GM21786 (cell line): ENCODE data around the gene GUK1.

Experiments used
- ATAC-seq: cut with Tn5 transposase; IDR thresholded peaks from one replicate; pipeline ENCODE4 v1.9.1; 2021; ENCODE audit not compliant: unreplicated experiment

GUK1 gene

DNA sequence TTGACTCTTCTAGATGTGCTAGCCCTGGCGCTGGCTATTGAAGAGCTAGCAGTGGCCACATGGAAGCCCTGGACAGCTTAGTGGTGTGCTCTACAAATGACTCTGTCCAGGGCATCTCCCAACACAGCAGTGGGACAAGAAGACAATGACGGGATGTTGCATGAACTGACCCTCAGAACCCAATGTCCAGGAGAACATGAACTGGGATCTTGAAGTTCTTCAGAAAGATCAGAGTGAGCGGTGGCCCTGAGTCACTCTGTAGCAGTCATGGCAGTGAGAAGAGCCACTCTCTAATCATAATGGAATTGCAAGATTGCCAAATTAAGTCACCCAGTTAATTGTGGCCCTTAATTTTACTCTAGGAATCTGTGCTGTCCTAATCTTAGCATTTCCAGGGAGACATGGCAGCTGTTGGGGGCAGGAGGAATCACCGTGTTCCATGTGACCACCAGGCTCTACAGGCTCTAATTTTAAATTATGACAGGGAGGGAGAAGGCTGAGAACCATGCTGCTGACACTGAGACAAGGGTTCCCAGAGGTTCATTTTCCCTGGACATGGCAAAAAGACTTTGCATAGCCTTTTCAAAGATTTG is 57.6 kb downstream of the GUK1 start:
- no peak for ATAC-seq
